NCI-H1092 (cell line): ENCODE measurements around the gene NOSIP.

Experiments used
- DNase-seq: peaks from one replicate; lab custom pipeline; 2025; lab: John Stamatoyannopoulos, UW

NOSIP gene

DNA sequence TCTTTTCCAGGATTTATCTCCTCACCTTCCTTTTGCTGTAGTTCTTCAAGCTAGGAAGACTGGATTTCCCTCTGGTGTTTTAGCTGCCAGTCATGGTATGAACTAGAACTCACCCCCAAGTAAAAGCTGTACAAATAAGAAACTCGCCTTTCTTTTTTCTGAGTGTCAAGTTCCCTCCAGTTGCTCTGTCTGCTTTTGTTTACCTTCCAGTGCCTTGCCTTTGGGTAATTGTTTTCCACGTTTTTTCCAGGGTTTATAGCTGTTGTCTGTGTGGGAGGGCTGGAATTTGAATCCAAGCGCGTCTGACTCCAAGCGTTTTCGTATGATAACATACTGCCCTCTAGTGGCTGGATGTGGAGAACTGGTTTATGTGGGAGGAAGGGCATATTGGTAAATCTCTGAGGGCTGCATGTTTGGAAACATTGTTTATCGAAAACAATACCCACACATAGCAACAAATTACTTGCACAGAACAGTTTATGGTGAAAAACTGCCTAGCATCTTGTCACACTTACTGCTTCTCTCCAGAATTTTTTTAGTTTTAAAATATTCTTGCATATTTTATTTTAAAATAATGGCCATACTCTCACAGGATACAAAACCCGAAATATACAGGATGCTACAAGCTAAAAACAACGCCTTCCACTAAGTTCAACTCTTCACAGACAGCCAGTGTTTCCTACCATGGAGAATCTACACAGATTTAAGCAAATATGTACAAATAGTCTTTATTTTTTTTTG, 33.4 kb downstream of the NOSIP start:
- DNase-seq = peak; percentile 71

DNA sequence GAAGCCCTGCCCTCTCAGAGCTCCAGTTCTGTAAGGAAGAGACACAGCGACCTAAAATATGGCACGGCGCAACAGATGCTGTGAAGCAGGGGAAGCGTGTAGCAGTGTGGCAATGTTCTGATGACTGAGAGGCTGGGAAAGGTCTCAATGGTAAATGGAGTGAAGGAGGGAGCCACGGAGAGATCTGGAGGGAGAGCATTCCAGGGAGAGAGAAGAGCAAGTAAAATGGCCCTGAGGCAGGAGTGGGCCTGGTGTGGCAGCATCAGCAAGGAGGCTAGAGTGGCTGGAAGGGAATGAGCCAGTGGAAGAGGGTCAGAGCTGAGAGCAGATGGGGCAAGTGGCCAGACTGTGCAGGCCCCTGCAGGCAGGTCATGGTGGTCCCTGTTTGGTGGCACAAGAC, 36.2 kb downstream of the NOSIP start:
- no peak for DNase-seq

DNA sequence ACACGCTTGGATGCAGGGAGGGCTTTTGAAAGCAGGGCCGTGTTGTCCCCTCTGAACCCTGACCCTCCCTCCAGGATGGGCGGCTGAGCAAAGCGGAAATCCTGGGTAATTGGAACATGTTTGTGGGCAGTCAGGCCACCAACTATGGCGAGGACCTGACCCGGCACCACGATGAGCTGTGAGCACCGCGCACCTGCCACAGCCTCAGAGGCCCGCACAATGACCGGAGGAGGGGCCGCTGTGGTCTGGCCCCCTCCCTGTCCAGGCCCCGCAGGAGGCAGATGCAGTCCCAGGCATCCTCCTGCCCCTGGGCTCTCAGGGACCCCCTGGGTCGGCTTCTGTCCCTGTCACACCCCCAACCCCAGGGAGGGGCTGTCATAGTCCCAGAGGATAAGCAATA, 37.3 kb downstream of the NOSIP start:
- DNase-seq = no peak

DNA sequence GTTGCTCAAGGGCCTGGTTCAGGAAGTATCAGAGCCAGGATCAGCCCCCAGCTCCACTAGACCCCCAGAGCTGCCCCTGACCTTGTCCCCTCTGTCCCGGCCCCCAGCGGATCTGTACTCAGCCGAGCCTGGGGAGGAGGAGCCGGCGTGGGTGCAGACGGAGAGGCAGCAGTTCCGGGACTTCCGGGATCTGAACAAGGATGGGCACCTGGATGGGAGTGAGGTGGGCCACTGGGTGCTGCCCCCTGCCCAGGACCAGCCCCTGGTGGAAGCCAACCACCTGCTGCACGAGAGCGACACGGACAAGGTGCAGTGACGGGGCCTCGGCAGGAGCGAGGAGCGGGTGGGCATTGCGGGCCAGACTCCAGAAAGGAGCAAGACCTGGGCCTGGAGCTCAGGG, 37.9 kb downstream of the NOSIP start:
- DNase-seq = no peak

DNA sequence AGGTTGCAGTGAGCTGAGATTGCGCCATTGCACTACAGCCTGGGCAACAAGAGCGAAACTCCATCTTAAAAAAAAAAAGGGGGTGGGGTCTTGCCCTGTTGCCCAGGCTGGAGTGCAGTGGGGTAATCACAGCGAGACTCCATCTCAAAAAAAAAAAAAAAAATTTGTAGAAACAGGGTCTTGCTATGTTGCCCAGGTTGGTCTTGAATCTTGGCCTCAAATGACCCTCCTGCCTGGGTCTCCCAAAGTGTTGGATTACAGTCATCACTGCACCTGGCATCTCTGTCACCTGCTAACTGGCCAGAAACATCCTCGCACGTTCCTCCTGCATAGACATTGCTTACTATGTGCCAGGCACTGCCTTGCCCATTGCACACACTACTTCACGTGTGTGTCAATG, 38.4 kb downstream of the NOSIP start:
- DNase-seq = no peak

DNA sequence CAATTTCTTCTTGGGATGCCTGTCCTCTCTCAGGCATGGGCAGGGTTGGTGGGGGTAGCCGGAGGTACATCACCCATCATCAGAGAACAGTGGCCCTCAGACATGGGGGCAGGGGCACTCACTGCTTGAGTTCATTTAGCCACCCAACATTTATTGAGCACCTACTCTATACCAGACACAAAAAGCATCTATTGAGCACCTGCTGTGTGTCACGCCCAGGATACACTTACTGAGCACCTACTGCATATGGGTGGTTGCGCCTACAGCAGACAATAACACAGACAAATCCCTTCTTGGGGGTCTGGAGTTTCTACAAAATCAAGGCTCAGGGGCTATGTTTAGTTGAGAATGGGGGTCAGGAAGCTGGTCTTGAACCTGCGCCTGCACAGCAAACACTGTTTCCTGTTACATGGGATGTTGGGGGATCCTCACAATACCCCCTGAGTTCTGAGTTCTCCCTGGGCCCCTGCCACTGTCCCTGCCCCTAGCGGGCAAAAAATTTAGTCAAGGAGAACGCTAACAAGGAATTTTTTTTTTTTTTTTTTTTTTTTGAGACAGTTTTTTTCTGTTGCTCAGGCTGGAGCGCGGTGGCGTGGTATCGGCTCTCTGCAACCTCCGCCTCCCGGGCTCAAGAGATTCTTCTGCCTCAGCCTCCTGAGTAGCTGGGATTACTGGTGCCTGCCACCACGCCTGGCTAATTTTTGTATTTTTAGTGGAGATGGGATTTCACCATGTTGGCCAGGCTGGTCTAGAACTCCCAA, 41.0 kb downstream of the NOSIP start:
- DNase-seq = no peak

DNA sequence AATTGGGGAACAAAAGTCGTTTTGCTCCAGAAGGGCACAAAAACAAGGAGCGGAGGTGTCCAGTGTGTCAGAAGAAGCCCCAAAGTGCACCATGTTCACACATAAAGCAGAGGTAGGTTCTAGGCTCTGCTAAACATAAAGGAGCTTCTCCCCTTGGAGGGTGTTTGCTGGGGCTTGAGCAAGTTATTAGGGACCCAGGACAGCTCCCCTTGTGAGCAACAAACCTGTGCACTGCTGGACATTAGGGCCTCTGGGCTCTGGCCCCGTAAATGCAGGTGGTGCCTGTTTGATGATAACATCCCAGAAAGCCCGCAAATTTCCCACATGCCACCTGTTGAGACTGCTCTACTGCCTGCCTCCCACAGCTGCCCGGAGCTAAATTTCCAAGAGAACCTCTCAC, 41.7 kb downstream of the NOSIP start:
- DNase-seq = no peak

DNA sequence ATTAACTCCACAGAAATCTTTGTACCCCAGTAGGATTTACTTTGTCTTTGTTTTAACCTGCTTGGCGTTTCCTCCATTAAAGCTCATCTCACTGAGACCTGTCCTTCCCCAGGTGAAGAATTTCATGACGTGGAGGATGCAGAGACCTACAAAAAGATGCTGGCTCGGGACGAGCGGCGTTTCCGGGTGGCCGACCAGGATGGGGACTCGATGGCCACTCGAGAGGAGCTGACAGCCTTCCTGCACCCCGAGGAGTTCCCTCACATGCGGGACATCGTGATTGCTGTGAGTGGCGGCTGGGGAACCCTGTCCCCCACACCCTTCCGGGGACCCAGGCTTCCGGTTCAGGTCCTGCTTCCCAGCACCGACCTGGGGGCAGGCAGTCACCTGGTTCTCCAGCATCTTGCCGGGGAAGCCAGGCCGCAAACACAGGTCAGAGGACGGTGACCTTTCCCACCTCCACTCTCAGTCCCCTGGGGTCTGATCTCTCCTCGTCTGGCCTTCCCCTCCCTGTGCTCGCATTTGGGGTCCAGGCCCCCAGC, 43.4 kb downstream of the NOSIP start:
- no peak for DNase-seq

DNA sequence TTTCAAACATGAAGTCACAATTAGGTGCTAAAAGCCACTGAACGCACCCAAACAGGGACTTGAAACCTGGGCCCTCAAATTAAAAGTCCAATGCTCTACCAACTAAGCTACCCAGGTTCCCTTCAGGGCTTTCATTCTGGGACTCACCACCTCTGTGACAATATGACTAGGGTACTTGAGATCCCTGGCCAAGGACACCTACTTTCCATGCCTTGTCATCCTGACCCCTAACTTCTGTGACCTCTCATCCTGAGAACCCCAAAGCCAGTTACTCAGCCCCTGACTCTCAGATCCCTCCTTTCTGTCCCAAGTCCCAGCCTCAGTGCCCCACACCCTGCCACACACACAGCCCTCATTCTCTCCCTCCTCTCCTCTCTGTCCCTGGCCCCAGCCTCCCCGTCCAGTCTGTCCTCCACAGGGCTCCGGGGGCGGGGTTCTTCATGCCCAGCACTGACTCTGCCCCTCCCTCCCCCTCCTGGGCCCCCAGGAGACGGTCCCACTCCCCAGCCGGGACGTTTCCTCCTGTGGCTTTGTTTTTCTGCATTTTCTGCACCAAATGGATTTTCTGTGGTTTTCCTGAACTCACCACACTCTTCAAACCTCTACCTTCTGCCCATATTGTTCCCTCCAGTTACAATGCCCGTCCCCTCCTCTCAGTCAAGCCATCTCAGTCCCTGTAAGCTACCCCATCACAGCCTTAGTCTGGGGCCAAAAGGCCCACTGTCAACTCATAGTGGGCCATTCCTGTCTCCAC, 45.5 kb downstream of the NOSIP start:
- no peak for DNase-seq

DNA sequence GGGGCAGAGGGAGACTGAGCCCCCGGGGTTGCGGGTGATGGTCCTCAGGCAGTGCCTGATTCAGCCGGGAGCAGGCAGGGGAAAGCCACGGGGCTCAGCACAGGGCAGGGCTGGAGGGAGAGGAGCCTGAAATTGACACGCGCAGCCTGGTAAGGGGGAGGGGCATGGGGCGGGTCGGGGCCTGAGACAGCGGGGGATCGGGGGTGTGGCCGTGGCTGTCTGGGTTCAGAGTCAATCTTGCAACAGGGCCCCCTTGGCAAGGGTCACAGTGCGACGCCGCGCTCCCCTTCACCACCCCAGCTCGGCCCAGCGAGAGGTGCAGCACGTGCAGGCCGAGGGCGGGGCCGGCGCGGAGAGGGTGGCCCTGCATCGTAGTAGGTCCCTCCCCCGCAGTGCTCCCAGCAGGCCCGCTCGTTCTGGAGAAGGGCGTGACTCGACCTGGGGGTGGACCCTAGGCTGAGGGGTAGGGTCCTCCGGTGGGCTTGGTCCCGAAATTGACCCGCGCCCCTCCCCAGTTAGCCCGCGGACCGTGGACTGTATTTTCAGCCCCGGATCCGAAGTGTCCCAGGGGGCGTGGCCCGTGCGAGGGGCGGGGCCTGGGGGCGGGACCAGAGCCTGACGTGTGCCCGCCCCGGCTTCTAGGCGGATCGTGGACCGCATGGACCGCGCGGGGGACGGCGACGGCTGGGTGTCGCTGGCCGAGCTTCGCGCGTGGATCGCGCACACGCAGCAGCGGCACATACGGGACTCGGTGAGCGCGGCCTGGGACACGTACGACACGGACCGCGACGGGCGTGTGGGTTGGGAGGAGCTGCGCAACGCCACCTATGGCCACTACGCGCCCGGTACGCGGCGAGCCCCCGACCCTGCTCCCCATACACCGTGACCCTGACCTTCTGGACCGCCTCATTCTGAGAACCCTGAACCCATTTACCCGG, 46.5 kb downstream of the NOSIP start:
- DNase-seq = no peak

DNA sequence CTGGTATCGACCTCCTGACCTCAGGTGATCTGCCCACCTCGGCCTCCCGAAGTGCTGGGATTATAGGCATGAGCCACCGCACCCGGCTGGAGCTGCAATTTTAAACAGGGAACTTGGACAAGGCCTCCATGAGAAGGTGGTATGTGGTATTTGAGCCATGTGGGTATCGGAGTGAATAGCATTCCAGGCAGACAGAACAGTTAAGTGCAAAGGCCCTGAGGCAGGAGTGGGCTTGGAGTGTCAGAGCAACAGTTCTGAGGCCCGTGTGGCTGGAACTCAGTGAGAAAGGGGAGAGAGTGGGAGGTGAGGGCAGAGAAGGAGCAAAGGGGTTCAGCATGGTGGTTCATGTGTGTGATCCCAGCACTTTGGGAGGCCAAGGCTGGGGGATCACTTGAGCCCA, 49.6 kb downstream of the NOSIP start:
- no peak for DNase-seq

DNA sequence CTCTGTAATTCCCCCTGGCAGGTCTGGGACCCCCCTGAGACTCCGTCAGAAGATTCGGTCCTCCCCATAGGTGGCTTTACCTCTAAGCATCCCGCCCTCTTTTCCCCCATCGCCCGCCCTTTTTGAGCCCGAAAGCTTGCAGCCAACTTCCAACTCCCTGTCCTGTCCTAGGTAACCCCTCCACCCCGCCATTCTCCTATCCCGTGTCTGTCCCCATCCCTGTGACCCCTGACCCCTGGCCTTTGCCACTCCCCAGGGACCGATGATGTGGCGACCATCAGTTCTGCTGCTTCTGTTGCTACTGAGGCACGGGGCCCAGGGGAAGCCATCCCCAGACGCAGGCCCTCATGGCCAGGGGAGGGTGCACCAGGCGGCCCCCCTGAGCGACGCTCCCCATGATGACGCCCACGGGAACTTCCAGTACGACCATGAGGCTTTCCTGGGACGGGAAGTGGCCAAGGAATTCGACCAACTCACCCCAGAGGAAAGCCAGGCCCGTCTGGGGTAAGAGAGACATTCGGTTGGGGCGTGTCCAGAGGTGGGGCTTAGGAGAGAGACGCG, 52.1 kb downstream of the NOSIP start:
- DNase-seq = no peak

DNA sequence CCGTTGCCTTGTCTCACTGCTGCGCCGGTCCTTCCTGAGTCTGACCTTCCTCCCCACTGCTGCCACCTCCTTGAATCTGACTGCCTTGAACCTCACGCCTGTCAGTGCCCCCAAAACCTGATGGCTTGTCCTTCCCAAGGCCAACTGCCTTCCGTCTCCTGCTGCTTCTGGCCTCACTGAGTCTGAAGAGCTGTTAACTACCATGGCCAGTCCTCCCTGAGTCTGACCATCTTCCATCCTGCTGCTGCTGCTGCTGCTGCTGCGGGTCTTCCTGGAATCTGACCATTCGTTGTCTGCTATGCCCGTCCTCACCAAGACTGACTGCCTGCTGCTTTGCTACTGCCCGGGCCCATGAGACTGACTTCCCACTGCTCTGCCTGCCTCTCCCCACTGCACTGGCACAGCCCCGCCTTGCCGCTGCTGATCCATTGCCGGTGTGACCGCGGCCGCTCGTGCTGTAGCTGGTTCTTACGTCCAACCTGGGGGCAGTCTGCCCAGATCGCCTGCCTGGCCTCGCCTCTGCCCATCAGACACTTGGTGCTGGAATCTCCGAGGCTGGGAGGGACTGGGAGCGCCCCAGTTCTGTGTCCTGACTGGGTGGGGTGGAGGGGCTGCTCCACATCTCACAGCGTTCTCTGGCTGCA, 55.4 kb downstream of the NOSIP start:
- no peak for DNase-seq

DNA sequence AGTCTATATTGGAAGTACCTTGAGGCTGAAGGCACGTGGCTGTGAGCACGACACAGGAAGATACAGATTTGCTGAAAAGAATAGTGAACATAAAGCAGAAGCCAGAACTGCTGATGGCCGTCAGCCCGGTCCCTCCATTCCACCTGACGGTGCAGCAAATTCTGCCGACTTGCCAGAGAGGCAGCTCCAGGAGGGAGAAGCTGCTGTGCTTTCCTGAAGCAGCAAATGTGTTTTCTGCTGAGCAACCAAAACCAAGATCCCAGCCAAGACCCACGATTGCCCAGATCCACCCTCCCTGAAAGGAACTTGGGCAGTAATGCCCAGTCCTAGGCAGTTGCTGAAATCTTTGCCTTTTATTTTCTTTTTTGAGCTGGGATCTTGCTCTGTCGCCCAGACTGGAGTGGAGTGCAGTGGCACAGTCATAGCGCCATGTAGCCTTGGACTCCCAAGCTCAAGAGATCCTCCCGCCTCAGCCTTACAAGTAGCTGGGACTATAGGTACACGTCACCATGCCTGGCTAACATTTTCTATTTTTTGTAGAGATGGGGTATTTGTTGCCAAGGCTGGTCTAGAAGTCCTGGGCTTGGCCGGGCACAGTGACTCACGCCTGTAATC, 59.5 kb downstream of the NOSIP start:
- DNase-seq = no peak

DNA sequence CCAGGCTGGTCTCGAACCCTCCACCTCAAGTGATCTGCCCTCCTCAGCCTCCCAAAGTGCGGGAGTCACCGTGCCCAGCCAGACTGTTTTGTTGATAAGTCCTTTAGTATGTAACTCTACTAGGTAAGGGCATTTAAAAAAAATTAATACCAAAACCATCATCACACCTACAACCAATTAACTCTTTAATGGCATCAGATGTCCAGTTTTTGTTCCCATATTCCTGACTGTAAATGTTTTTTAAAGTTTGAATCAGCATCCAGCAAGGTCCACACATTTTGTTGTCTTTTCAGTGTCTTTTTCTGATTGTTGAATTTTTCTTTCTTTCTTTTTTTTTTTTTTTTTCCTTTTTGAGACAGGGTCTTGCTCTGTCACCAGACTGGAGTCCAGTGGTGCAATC, 62.3 kb downstream of the NOSIP start:
- no peak for DNase-seq

DNA sequence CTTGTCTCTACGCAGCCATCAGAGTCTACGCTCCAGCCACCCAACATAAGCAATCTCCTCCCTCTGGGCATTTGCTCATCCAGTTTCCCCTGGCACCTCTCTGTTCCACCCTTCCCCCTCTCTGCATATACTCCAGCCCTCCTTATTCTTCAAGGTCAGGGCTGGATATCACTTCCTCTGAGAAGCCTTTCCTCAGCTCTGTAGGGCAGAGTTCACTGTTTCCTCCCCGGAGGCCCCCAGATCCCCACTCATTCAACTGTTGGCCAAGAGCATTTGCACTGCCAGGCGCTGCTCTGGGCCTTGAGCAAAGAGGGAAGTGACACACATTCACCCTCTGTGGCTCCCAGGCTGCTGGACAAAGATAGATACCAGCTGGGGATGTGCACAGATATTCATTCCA, 64.6 kb downstream of the NOSIP start:
- no peak for DNase-seq

DNA sequence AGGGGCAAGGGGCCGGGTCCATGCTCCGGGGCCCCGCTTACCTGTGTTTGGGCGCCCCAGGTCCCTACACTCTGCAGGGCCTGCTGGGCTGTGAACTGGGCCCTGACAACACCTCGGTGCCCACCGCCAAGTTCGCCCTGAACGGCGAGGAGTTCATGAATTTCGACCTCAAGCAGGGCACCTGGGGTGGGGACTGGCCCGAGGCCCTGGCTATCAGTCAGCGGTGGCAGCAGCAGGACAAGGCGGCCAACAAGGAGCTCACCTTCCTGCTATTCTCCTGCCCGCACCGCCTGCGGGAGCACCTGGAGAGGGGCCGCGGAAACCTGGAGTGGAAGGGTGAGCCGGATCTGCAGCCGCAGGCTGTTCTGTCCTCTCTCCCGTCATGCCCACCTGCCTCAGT, 66.2 kb downstream of the NOSIP start:
- DNase-seq = no peak

DNA sequence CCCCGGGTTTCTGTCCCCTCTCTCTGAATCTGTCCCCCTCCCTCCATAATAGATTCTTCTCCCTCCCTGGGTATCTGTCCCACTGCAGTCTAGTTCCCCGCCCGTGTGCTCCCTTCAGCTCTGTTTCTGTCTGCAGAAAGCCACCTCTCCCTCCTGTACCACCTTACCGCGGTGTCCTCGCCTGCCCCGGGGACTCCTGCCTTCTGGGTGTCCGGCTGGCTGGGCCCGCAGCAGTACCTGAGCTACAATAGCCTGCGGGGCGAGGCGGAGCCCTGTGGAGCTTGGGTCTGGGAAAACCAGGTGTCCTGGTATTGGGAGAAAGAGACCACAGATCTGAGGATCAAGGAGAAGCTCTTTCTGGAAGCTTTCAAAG, 66.6 kb downstream of the NOSIP start:
- no peak for DNase-seq

DNA sequence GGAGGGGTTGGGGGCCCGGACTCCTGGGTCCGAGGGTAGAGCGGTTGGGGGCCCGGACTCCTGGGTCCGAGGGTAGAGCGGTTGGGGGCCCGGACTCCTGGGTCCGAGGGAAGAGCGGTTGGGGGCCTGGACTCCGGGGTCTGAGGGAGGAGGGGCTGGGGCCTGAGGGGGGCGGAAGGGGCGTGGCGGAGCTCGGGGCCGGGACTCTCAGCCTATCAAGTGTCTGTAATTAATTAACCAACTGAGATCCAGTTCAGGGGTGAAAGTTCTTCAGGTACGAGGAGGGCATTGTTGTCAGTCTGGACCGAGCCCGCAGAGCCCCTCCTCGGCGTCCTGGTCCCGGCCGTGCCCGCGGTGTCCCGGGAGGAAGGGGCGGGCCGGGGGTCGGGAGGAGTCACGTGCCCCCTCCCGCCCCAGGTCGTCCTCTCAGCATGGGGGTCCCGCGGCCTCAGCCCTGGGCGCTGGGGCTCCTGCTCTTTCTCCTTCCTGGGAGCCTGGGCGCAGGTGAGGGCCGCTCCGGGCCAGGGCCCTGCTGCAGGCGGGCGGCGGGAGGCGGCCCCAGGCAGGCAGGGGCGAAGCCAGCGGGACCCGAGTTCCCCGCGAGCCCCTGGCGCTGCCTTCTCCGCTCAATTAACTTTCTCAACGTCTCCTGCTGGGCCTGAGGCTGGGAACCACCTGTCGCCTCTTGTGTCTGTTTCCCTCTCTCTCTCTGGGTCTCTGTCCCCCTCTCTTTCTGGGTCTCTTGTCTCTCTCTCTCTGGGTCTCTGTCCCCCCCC, 67.2 kb downstream of the NOSIP start:
- DNase-seq = no peak
